SK-N-SH treated with all-trans-retinoic acid at 6 μM for 48 hours (cell line): ENCODE measurements around the gene CAPN11.

Source experiments
- ATAC-seq: fragments of 200-7000 bp; cut with Tn5 transposase; 3 replicates; pipeline ENCODE4 v1.9.1; 2020; ENCODE audit warnings: mild to moderate bottlenecking, moderate library complexity
- CSDC2 ChIP-seq: fragments of 250-450 bp; sonication (Bioruptor Pico); IDR thresholded peaks from 2 replicates; pipeline ENCODE4 v1.5.0; 2020; ENCODE audit warnings: mild to moderate bottlenecking, moderate library complexity
- ESRRG ChIP-seq: fragments of 250-450 bp; sonication (Bioruptor Pico); IDR thresholded peaks from 2 replicates; pipeline ENCODE4 v1.6.1; 2021; ENCODE audit warnings: mild to moderate bottlenecking
- GLIS3 ChIP-seq: fragments of 250-450 bp; sonication (Bioruptor Pico); IDR thresholded peaks from 2 replicates; pipeline ENCODE4 v1.5.0; 2020; ENCODE audit warnings: mild to moderate bottlenecking, moderate library complexity
- ISL1 ChIP-seq: fragments of 250-450 bp; sonication (Bioruptor Pico); IDR thresholded peaks from 2 replicates; pipeline ENCODE4 v2.1.2; 2022; ENCODE audit warnings: mild to moderate bottlenecking, moderate library complexity
- OSR1 ChIP-seq: fragments of 250-450 bp; sonication (Bioruptor Pico); IDR thresholded peaks from 2 replicates; pipeline ENCODE4 v1.8.0; 2022; ENCODE audit warnings: moderate library complexity, mild to moderate bottlenecking, inconsistent platforms
- PATZ1 ChIP-seq: fragments of 250-450 bp; sonication (Bioruptor Pico); IDR thresholded peaks from 2 replicates; pipeline ENCODE4 v1.8.0; 2020; ENCODE audit warnings: mild to moderate bottlenecking, moderate library complexity, borderline replicate concordance
- PPARA ChIP-seq: fragments of 250-450 bp; sonication (Bioruptor Pico); IDR thresholded peaks from 2 replicates; pipeline ENCODE4 v1.5.0; 2020; ENCODE audit warnings: mild to moderate bottlenecking, borderline replicate concordance
- RARB ChIP-seq: fragments of 250-450 bp; sonication (Bioruptor Pico); IDR thresholded peaks from 2 replicates; pipeline ENCODE4 v1.8.0; 2021; ENCODE audit warnings: mild to moderate bottlenecking, moderate library complexity
- SNAI2 ChIP-seq: fragments of 250-450 bp; sonication (Bioruptor Pico); IDR thresholded peaks from 2 replicates; pipeline ENCODE4 v1.5.0; 2020; ENCODE audit warnings: mild to moderate bottlenecking, moderate library complexity
- TSHZ2 ChIP-seq: fragments of 250-450 bp; sonication (Bioruptor Pico); IDR thresholded peaks from 2 replicates; pipeline ENCODE4 v1.5.0; 2020; ENCODE audit warnings: mild to moderate bottlenecking, moderate library complexity
- ZFP3 ChIP-seq: fragments of 250-450 bp; sonication (Bioruptor Pico); IDR thresholded peaks from 2 replicates; pipeline ENCODE4 v1.5.0; 2020; ENCODE audit warnings: mild to moderate bottlenecking, moderate library complexity
- ZFP30 ChIP-seq: fragments of 450-650 bp; formaldehyde crosslinking; IDR thresholded peaks from 2 replicates; pipeline ENCODE4 v1.5.0; 2022; ENCODE audit warnings: mild to moderate bottlenecking, moderate library complexity
- ZNF565 ChIP-seq: fragments of 450-650 bp; formaldehyde crosslinking; conservative IDR thresholded peaks from 2 replicates; pipeline ENCODE4 v1.5.0; 2020; ENCODE audit warnings: low read depth, mild to moderate bottlenecking, moderate library complexity
- ZNF70 ChIP-seq: fragments of 450-650 bp; formaldehyde crosslinking; IDR thresholded peaks from 2 replicates; pipeline ENCODE4 v1.5.0; 2020; ENCODE audit warnings: mild to moderate bottlenecking, moderate library complexity
- ZNF8 ChIP-seq: fragments of 450-650 bp; formaldehyde crosslinking; IDR thresholded peaks from 2 replicates; pipeline ENCODE4 v1.5.0; 2020; ENCODE audit warnings: mild to moderate bottlenecking, moderate library complexity
- TF ChIP-seq, protein P1 (sequence below): fragments of 250-450 bp; sonication (Bioruptor Pico); IDR thresholded peaks from 2 replicates; pipeline ENCODE4 v1.5.1; 2021; ENCODE audit warnings: mild to moderate bottlenecking, moderate library complexity
- TF ChIP-seq, protein P2 (sequence below): fragments of 250-450 bp; sonication (Bioruptor Pico); IDR thresholded peaks from 2 replicates; pipeline ENCODE4 v1.8.0; 2021; ENCODE audit warnings: low read depth, mild to moderate bottlenecking, moderate library complexity, borderline replicate concordance
- TF ChIP-seq, protein P3 (sequence below): fragments of 250-450 bp; sonication (Bioruptor Pico); IDR thresholded peaks from 2 replicates; pipeline ENCODE4 v1.5.1; 2020; ENCODE audit warnings: low read depth, mild to moderate bottlenecking, moderate library complexity

The CAPN11 gene

GRCh38 chr6:44172731-44173500 lies 14.3 kb downstream of the CAPN11 start (continued):
- TF ChIP-seq ISL1 (no peak), PATZ1 (CRISPR knock-in tag) (no peak)

GRCh38 chr6:44176130-44176761 lies 17.6 kb downstream of the CAPN11 start:
- TF ChIP-seq ZFP30 (no peak), PATZ1 (CRISPR knock-in tag) (no peak), ZFP3 (CRISPR knock-in tag) (no peak), RARB (CRISPR knock-in tag) (no peak), ZNF565 (CRISPR knock-in tag) (no peak), CSDC2 (CRISPR knock-in tag) (no peak), PPARA (CRISPR knock-in tag) (no peak), ZNF8 (no peak), ESRRG (CRISPR knock-in tag) (no peak), TSHZ2 (no peak), SNAI2 (CRISPR knock-in tag) (no peak), GLIS3 (CRISPR knock-in tag) (no peak), ISL1 (no peak)
- TF ChIP-seq, protein P1, sequence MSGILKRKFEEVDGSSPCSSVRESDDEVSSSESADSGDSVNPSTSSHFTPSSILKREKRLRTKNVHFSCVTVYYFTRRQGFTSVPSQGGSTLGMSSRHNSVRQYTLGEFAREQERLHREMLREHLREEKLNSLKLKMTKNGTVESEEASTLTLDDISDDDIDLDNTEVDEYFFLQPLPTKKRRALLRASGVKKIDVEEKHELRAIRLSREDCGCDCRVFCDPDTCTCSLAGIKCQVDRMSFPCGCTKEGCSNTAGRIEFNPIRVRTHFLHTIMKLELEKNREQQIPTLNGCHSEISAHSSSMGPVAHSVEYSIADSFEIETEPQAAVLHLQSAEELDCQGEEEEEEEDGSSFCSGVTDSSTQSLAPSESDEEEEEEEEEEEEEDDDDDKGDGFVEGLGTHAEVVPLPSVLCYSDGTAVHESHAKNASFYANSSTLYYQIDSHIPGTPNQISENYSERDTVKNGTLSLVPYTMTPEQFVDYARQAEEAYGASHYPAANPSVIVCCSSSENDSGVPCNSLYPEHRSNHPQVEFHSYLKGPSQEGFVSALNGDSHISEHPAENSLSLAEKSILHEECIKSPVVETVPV, result no peak
- TF ChIP-seq, protein P2, sequence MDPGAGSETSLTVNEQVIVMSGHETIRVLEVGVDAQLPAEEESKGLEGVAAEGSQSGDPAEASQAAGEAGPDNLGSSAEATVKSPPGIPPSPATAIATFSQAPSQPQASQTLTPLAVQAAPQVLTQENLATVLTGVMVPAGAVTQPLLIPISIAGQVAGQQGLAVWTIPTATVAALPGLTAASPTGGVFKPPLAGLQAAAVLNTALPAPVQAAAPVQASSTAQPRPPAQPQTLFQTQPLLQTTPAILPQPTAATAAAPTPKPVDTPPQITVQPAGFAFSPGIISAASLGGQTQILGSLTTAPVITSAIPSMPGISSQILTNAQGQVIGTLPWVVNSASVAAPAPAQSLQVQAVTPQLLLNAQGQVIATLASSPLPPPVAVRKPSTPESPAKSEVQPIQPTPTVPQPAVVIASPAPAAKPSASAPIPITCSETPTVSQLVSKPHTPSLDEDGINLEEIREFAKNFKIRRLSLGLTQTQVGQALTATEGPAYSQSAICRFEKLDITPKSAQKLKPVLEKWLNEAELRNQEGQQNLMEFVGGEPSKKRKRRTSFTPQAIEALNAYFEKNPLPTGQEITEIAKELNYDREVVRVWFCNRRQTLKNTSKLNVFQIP, result no peak
- no peak for ATAC-seq

DNA sequence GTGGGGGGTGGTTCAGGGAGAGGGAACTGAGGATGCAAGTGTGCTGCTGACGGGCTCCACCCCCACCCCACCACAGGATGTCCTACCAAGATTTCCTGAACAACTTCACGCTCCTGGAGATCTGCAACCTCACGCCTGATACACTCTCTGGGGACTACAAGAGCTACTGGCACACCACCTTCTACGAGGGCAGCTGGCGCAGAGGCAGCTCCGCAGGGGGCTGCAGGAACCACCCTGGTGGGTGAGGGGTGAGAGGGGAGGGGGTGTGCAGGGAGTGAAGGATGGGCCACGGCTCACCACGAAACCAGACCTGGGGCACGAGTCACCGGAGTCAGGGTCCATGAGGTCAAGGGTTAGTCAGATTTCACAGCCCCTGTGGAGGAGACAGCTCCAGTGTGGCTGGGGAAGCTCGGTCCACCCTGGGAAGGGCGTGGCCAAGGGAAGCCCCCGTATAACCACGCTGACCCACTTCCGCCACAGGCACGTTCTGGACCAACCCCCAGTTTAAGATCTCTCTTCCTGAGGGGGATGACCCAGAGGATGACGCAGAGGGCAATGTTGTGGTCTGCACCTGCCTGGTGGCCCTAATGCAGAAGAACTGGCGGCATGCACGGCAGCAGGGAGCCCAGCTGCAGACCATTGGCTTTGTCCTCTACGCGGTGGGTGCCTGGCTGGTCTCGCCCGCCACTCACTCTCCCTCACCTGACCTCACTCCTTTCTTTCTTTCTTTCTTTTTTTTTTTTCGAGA lies 18.3 kb downstream of the CAPN11 start:
- no peak for TF ChIP-seq ZNF70 (CRISPR knock-in tag)
- TF ChIP-seq RARB (CRISPR knock-in tag), result no peak
- TF ChIP-seq ZFP30, result no peak
- TF ChIP-seq CSDC2 (CRISPR knock-in tag), result no peak
- TF ChIP-seq OSR1 (CRISPR knock-in tag), result no peak
- no peak for TF ChIP-seq ISL1
- TF ChIP-seq, protein P3, sequence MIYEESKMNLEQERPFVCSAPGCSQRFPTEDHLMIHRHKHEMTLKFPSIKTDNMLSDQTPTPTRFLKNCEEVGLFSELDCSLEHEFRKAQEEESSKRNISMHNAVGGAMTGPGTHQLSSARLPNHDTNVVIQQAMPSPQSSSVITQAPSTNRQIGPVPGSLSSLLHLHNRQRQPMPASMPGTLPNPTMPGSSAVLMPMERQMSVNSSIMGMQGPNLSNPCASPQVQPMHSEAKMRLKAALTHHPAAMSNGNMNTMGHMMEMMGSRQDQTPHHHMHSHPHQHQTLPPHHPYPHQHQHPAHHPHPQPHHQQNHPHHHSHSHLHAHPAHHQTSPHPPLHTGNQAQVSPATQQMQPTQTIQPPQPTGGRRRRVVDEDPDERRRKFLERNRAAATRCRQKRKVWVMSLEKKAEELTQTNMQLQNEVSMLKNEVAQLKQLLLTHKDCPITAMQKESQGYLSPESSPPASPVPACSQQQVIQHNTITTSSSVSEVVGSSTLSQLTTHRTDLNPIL (CRISPR knock-in tag), result no peak
- no peak for TF ChIP-seq ZNF8
- no peak for ATAC-seq
